Glutamatergic neuron (in vitro differentiated cells): ENCODE results near the gene KRAS. TPM values are rescaled to one million over a fixed set of nuclear protein-coding genes. Genes with fewer than 3 reads are reported as not detected.

Experiments used
- DNase-seq: peaks from one replicate; pipeline ENCODE4 v3.0.0; 2022
- H3K27ac Mint-ChIP-seq: one replicate; pipeline ENCODE4 v1.8.0; 2020; ENCODE audit warnings: mild to moderate bottlenecking, mixed read lengths, inconsistent platforms; ENCODE audit not compliant: unreplicated experiment
- H3K27me3 Mint-ChIP-seq: one replicate; pipeline ENCODE4 v1.8.0; 2020; ENCODE audit warnings: mild to moderate bottlenecking, moderate library complexity, mixed read lengths, inconsistent platforms; ENCODE audit not compliant: unreplicated experiment
- H3K36me3 Mint-ChIP-seq: one replicate; pipeline ENCODE4 v1.8.0; 2020; ENCODE audit warnings: mild to moderate bottlenecking, mixed read lengths, inconsistent platforms; ENCODE audit not compliant: unreplicated experiment
- H3K4me1 Mint-ChIP-seq: one replicate; pipeline ENCODE4 v1.8.0; 2020; ENCODE audit warnings: mild to moderate bottlenecking, low read depth, mixed read lengths, inconsistent platforms; ENCODE audit not compliant: unreplicated experiment
- H3K4me3 Mint-ChIP-seq: one replicate; pipeline ENCODE4 v1.8.0; 2020; ENCODE audit warnings: mild to moderate bottlenecking, mixed read lengths, inconsistent platforms; ENCODE audit not compliant: unreplicated experiment
- H3K9me3 Mint-ChIP-seq: one replicate; pipeline ENCODE4 v1.8.0; 2020; ENCODE audit warnings: mild to moderate bottlenecking, moderate library complexity, mixed read lengths, inconsistent platforms; ENCODE audit not compliant: unreplicated experiment
- total RNA-seq: library from RNA; stranded (reverse); fragmentation: NEBNext Ultra II Directional; extraction: Animal tissue kit (Norgen Biotek cat#: 25700); gene quantifications from one replicate; pipeline ENCODE4 v1.2.1, GENCODE V29; 2021; ENCODE audit not compliant: unreplicated experiment
- TF ChIP-seq, protein P1 (sequence below): fragments of 200-600 bp; sonication (generic); IDR thresholded peaks from one replicate; pipeline ENCODE4 v1.5.0; 2021; ENCODE audit not compliant: partially characterized antibody, unreplicated experiment

KRAS gene
- total RNA-seq, 1 donor from 2014 or later: 42.6 TPM

DNA sequence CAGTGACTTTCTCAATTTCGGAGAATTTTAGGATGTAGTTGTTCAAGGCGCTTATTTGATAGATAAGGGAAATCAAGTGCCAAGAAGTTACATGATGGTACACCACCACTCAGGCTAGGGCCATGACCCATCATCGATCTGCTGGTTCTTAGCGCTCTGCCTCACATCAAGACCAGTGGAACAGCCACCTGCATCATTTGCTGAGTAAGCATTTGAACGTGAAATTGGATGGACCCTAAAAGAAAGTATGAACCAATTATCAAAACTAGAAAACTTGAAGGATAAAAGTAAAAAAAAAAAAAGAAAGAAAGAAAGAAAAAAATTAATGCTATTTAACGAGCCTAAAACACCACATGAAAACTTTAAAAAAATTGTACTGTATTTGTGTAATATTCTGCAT lies 27.5 kb upstream of the KRAS start:
- no peaks in the 10 kb centered on the region for H3K27me3 Mint-ChIP-seq
- H3K4me1 Mint-ChIP-seq: no peaks in the 10 kb centered on the region
- H3K36me3 Mint-ChIP-seq: no peaks in the 10 kb centered on the region
- H3K4me3 Mint-ChIP-seq: no peak overlapping the region
- no peak overlapping the region for H3K27ac Mint-ChIP-seq
- TF ChIP-seq, protein P1, sequence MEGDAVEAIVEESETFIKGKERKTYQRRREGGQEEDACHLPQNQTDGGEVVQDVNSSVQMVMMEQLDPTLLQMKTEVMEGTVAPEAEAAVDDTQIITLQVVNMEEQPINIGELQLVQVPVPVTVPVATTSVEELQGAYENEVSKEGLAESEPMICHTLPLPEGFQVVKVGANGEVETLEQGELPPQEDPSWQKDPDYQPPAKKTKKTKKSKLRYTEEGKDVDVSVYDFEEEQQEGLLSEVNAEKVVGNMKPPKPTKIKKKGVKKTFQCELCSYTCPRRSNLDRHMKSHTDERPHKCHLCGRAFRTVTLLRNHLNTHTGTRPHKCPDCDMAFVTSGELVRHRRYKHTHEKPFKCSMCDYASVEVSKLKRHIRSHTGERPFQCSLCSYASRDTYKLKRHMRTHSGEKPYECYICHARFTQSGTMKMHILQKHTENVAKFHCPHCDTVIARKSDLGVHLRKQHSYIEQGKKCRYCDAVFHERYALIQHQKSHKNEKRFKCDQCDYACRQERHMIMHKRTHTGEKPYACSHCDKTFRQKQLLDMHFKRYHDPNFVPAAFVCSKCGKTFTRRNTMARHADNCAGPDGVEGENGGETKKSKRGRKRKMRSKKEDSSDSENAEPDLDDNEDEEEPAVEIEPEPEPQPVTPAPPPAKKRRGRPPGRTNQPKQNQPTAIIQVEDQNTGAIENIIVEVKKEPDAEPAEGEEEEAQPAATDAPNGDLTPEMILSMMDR: no peak
- peaks cover 2% of the 10 kb centered on the region for H3K9me3 Mint-ChIP-seq
- DNase-seq: no peak

DNA sequence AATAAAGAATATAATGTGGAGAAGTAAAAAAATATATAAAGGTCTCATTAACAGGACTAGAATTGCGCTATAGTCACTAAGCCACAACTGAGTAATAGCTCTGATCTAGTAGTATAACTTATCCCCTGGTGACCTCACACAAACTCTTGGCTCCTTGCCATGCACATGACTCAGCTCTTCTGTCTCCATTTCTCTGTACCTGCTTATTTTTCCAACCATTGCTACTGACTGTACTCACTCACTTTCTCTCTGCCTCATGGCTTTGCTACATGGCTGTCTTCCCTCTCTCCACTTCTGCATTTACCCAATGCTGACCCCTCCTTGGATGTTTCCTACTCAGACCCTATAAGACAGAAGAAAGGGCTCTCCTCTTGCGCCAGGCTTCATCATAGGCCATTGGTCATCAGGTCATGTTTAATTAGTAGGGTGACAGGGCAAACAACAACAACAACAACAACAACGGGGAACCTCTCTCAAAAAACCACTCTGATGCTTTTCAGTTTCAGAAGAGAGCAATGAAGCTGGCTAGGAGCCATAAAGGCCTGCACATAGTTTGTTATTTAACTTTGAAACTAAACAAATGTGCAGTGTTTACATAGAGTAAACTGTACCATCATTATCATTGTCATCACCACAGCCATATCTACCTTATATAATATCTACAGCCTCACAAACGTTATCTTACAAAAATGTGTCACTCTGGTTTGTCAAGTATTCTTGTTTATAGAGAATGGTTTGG lies 25.6 kb upstream of the KRAS start:
- H3K9me3 Mint-ChIP-seq: peaks cover 2% of the 10 kb centered on the region
- no peaks in the 10 kb centered on the region for H3K27me3 Mint-ChIP-seq
- H3K4me1 Mint-ChIP-seq: no peaks in the 10 kb centered on the region
- DNase-seq: no peak
- TF ChIP-seq, protein P1: no peak
- no peak overlapping the region for H3K27ac Mint-ChIP-seq
- H3K4me3 Mint-ChIP-seq: no peak overlapping the region
- H3K36me3 Mint-ChIP-seq: no peaks in the 10 kb centered on the region

DNA sequence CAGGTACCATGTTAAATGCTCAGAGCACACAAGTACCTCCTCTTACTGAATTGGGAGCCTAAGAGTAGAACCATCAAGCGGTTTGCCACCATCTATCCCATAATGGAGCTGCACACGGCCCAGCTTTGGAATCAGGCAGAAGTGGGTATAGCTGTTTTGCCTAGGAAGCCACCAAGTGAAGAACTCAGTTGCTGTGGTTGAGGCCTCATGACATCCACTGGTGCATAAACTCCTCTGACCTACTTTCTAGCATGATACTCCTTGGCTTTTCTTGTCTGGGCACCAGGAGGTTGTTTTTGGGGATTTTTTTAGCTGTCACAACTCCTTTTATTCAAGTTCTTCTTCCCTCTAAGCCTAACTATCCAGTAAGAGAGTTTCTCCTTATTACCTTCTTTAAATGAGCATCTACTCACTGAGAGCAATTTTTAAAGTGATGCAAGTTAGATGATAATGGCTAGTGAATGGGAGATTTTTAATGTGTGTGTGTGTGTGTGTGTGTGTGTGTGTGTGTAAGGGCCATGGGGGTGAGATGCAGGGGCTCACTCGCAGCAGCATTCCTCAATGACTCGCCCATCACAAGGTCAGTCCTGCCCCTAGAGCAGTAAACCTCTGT lies 20.9 kb upstream of the KRAS start:
- Mint-ChIP-seq H3K9me3 (peaks cover 2% of the 10 kb centered on the region), H3K27me3 (peaks cover 1% of the 10 kb centered on the region), H3K4me3 (no peak overlapping the region), H3K27ac (no peak overlapping the region), H3K36me3 (no peaks in the 10 kb centered on the region), H3K4me1 (no peaks in the 10 kb centered on the region)
- no peak for DNase-seq
- TF ChIP-seq, protein P1: no peak

DNA sequence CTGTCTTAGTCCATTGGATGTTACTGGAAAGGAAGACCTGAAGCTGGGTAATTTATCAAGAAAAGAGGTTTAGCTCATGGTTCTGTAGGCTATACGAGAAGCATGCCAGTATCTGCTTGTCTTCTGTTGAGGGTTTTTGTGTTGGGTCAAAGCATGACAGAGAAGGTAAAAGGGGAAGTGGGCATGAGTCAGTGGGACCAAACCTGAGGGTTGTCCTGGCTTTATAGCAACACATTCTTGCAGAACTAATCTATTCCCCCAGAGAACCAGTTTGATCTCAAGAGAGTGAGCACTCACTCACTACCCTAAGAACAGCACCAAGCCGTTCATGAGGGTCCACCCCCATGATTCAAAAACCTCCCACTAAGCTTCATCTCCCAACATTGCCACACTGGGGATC lies 19.0 kb upstream of the KRAS start:
- no peak overlapping the region for H3K27ac Mint-ChIP-seq
- H3K4me1 Mint-ChIP-seq: no peaks in the 10 kb centered on the region

More for the DNA sequence above, 19.0 kb upstream of the KRAS start:
- Mint-ChIP-seq H3K36me3 (no peaks in the 10 kb centered on the region), H3K27me3 (peaks cover 1% of the 10 kb centered on the region), H3K4me3 (no peak overlapping the region), H3K9me3 (no peaks in the 10 kb centered on the region)
- DNase-seq: no peak
- TF ChIP-seq, protein P1: no peak
